ENCODE results near the gene OR51I2. TPM values are rescaled to one million over a fixed set of nuclear protein-coding genes. Genes with fewer than 3 reads are reported as not detected.

The OR51I2 gene
- total RNA-seq, 1 experiment from 2014 or later = not detected

GRCh38 chr11:5473921-5474320 lies 24.8 kb downstream of the OR51I2 start:
- no peak overlapping the region for H2AFZ ChIP-seq (ENCODE audit: low read length)
- H3K79me2 ChIP-seq (ENCODE audit: insufficient read depth, low read length) = no peaks in the 10 kb centered on the region
- no peak overlapping the region for H2BK15ac ChIP-seq (ENCODE audit: low read depth, low read length)
- no peak overlapping the region for H4K5ac ChIP-seq (ENCODE audit: insufficient read length, low read depth, low read length)
- no peak overlapping the region for H2BK12ac ChIP-seq (ENCODE audit: insufficient read length, low read depth, low read length)
- Mint-ChIP-seq H3K4me1 (no peaks in the 10 kb centered on the region), H3K36me3 (ENCODE audit: insufficient read depth in 1 of 3, low read depth in 3 of 3) (peaks cover 3 to 9% (median 3%) of the 10 kb centered on the region in 3 experiments; a peak in 5 of 7 replicates), H3K27ac (no peak overlapping the region), H3K27me3 (ENCODE audit: low read depth) (no peaks in the 10 kb centered on the region), H3K9me3 (peaks cover 7 to 8% of the 10 kb centered on the region in 2 experiments), H3K4me3 (no peak overlapping the region)
- H3K23me2 ChIP-seq (ENCODE audit: insufficient read length, low read depth, low read length, poor library complexity, severe bottlenecking) = no peaks in the 10 kb centered on the region
- H3K56ac ChIP-seq (ENCODE audit: insufficient read length, low read depth, low read length) = no peak overlapping the region
- no peak overlapping the region for H4K91ac ChIP-seq (ENCODE audit: insufficient read length, low read depth, low read length)
- no peak overlapping the region for H2BK5ac ChIP-seq (ENCODE audit: insufficient read length, low read length)
- no peak overlapping the region for H3T11ph ChIP-seq (ENCODE audit: low read length)
- H4K20me1 ChIP-seq (ENCODE audit: control insufficient read depth, insufficient read depth, insufficient read length) = no peaks in the 10 kb centered on the region
- no peaks in the 10 kb centered on the region for H3K79me1 ChIP-seq (ENCODE audit: insufficient read depth, low read depth, low read length, poor library complexity, severe bottlenecking)
- H3K27ac ChIP-seq (ENCODE audit: insufficient read length, low read depth, low read length) = no peak overlapping the region
- no peak overlapping the region for H2AK5ac ChIP-seq (ENCODE audit: insufficient read length, low read length)
- no peaks in the 10 kb centered on the region; the same call in 1 of the 2 replicates for H3K4me1 ChIP-seq (ENCODE audit: insufficient read depth, low read length)
- no peak overlapping the region for H2BK120ac ChIP-seq (ENCODE audit: low read depth, low read length, poor library complexity, severe bottlenecking)
- no peak for DNase-seq
- no peaks in the 10 kb centered on the region for H3K9me3 ChIP-seq (ENCODE audit: control insufficient read depth, low read depth, low read length)
- no peak overlapping the region for H3K23ac ChIP-seq (ENCODE audit: insufficient read length, low read depth, low read length)
- no peak overlapping the region for H3K18ac ChIP-seq (ENCODE audit: insufficient read length, low read depth, low read length)
- no peak for TF ChIP-seq CTCF (conservative IDR thresholded peaks at IDR 0.05)
- H2BK20ac ChIP-seq (ENCODE audit: low read depth, low read length, poor library complexity, severe bottlenecking) = no peak overlapping the region
- H3K27me3 ChIP-seq (ENCODE audit: insufficient read depth, low read length) = no peaks in the 10 kb centered on the region
- H3K9ac ChIP-seq (ENCODE audit: extremely low read depth, insufficient read length, low read length) = no peak overlapping the region
- no peak overlapping the region for H3K4me2 ChIP-seq (ENCODE audit: insufficient read depth, insufficient read length, low read length)
- no peak overlapping the region for H4K8ac ChIP-seq (replicated peaks; ENCODE audit: insufficient read length, low read depth, low read length)
- H3K14ac ChIP-seq (ENCODE audit: insufficient read depth, low read length) = no peak overlapping the region
- no peak overlapping the region for H3K4ac ChIP-seq (ENCODE audit: low read depth, low read length)
